Measurements from ENCODE around the gene TMBIM1. TPM values are rescaled to one million over a fixed set of nuclear protein-coding genes. Genes with fewer than 3 reads are reported as not detected.
"Not testable (repeated sequence)": the region's sequence is repeated elsewhere in the genome, so short reads cannot be mapped to it uniquely, and the experiment has no call there.

The TMBIM1 gene
- polyA plus RNA-seq, 2 donors = 196 to 231 TPM

- H3K27me3 ChIP-seq (ENCODE audit: control insufficient read depth in 1 of 2, insufficient read depth in 2 of 2, low read length in 2 of 2) = no peaks in the 10 kb centered on the region
- H3K36me3 ChIP-seq (ENCODE audit: control insufficient read depth in 2 of 2, insufficient read depth in 2 of 2, low read length in 1 of 2) = no peaks in the 10 kb centered on the region
- peaks cover 7 to 15% of the 10 kb centered on the region in 2 donors for H3K4me1 ChIP-seq (ENCODE audit: control insufficient read depth in 2 of 2, insufficient read depth in 2 of 2, low read length in 1 of 2)
- no peak overlapping the region for H3K27ac ChIP-seq (ENCODE audit: low read depth in 2 of 2, low read length in 1 of 2)
- H3K9me3 ChIP-seq (ENCODE audit: control insufficient read depth in 2 of 2, insufficient read depth in 1 of 2, low read depth in 1 of 2, low read length in 1 of 2) = no peaks in the 10 kb centered on the region
- no peak overlapping the region for H3K4me3 ChIP-seq (ENCODE audit: low read depth in 1 of 2, low read length in 2 of 2)
- 51 to 66% methylated on average over 6 of the region's 6 CpGs for WGBS, 2 donors
Measured at GRCh38 chr2:218319813-218320365, 27.6 kb upstream of the TMBIM1 start.

DNA sequence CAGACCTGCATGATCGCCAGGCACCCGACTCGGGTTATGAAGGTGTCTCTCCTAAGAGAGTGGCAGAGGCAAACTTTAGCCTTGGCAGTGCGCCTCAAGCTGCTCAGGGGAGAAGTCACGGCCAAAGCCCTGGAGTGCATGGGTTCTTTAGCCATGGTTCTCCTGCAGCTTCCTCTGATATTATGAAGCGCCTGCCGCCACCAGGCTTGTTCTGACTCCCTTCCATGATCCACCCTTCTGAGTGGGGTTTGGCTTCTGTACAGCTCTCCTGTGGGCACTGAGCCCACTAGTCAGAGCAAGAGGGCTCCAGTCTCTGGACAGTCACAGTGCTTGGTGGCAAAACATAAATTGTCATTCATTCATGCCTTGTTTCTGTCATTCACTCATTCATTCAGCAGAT, 25.9 kb upstream of the TMBIM1 start:
- Histone ChIP-seq H3K4me3 (ENCODE audit: low read depth in 1 of 2, low read length in 2 of 2) (no peak overlapping the region), H3K9me3 (ENCODE audit: control insufficient read depth in 2 of 2, insufficient read depth in 1 of 2, low read depth in 1 of 2, low read length in 1 of 2) (no peaks in the 10 kb centered on the region), H3K27ac (ENCODE audit: low read depth in 2 of 2, low read length in 1 of 2) (no peak overlapping the region), H3K27me3 (ENCODE audit: control insufficient read depth in 1 of 2, insufficient read depth in 2 of 2, low read length in 2 of 2) (no peaks in the 10 kb centered on the region), H3K36me3 (ENCODE audit: control insufficient read depth in 2 of 2, insufficient read depth in 2 of 2, low read length in 1 of 2) (no peaks in the 10 kb centered on the region), H3K4me1 (ENCODE audit: control insufficient read depth in 2 of 2, insufficient read depth in 2 of 2, low read length in 1 of 2) (peaks cover 0 to 6% of the 10 kb centered on the region in 2 donors)
- 88 to 90% methylated on average over 7 of the region's 7 CpGs for WGBS, 2 donors

- Histone ChIP-seq H3K27ac (ENCODE audit: low read depth in 2 of 2, low read length in 1 of 2) (no peak overlapping the region), H3K27me3 (ENCODE audit: control insufficient read depth in 1 of 2, insufficient read depth in 2 of 2, low read length in 2 of 2) (no peaks in the 10 kb centered on the region), H3K4me1 (ENCODE audit: control insufficient read depth in 2 of 2, insufficient read depth in 2 of 2, low read length in 1 of 2) (peaks cover 0 to 6% of the 10 kb centered on the region in 2 donors), H3K4me3 (ENCODE audit: low read depth in 1 of 2, low read length in 2 of 2) (no peak overlapping the region), H3K36me3 (ENCODE audit: control insufficient read depth in 2 of 2, insufficient read depth in 2 of 2, low read length in 1 of 2) (no peaks in the 10 kb centered on the region), H3K9me3 (ENCODE audit: control insufficient read depth in 2 of 2, insufficient read depth in 1 of 2, low read depth in 1 of 2, low read length in 1 of 2) (no peaks in the 10 kb centered on the region)
- WGBS, 2 donors = 89 to 91% methylated on average over 4 of the region's 4 CpGs
Measured at GRCh38 chr2:218317835-218318234, 25.5 kb upstream of the TMBIM1 start.

DNA sequence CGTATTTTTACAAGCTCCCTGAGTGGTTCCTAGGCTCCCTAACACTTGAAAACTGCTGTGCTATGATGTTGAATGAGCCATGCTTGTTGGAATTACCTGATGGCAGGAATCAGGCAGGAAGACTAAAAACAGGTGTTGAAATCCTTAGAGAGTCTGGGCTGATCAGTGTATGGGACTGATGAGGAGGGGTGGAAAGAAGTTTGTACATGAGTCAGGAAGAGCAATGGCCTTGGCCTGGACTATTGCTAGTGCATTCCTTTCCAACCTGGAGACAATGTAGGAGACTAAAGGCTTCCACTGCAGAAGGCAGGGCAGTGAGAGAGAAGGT, 25.0 kb upstream of the TMBIM1 start:
- no peaks in the 10 kb centered on the region for H3K27me3 ChIP-seq (ENCODE audit: control insufficient read depth in 1 of 2, insufficient read depth in 2 of 2, low read length in 2 of 2)
- no peaks in the 10 kb centered on the region for H3K36me3 ChIP-seq (ENCODE audit: control insufficient read depth in 2 of 2, insufficient read depth in 2 of 2, low read length in 1 of 2)
- WGBS, 2 donors = 83 to 88% methylated on average over 1 of the region's 1 CpG
- H3K9me3 ChIP-seq (ENCODE audit: control insufficient read depth in 2 of 2, insufficient read depth in 1 of 2, low read depth in 1 of 2, low read length in 1 of 2) = no peaks in the 10 kb centered on the region
- no peak overlapping the region for H3K27ac ChIP-seq (ENCODE audit: low read depth in 2 of 2, low read length in 1 of 2)
- no peak overlapping the region for H3K4me3 ChIP-seq (ENCODE audit: low read depth in 1 of 2, low read length in 2 of 2)
- H3K4me1 ChIP-seq (ENCODE audit: control insufficient read depth in 2 of 2, insufficient read depth in 2 of 2, low read length in 1 of 2) = peaks cover 0 to 4% of the 10 kb centered on the region in 2 donors

DNA sequence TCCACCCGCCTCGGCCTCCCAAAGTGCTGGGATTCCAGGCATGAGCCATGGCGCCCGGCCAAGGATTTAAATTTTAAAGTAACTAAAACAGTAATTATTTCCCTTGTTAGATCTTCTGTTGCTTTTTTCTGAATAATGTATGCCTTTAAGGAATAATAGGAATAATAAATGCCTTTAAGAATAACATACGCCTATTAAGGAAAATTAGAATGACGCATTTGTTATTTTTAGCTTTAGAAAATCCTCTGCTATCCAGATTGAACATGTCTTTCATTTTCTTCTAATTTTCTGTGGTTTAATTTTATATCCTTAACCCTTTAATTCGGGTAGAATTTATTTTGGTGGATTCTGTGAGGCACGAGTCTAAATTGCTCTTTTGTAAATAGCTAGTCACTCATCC, 23.1 kb upstream of the TMBIM1 start:
- Histone ChIP-seq H3K4me3 (ENCODE audit: low read depth in 1 of 2, low read length in 2 of 2) (no peak overlapping the region), H3K4me1 (ENCODE audit: control insufficient read depth in 2 of 2, insufficient read depth in 2 of 2, low read length in 1 of 2) (peaks cover 0 to 2% of the 10 kb centered on the region in 2 donors), H3K36me3 (ENCODE audit: control insufficient read depth in 2 of 2, insufficient read depth in 2 of 2, low read length in 1 of 2) (no peaks in the 10 kb centered on the region), H3K27me3 (ENCODE audit: control insufficient read depth in 1 of 2, insufficient read depth in 2 of 2, low read length in 2 of 2) (no peaks in the 10 kb centered on the region), H3K9me3 (ENCODE audit: control insufficient read depth in 2 of 2, insufficient read depth in 1 of 2, low read depth in 1 of 2, low read length in 1 of 2) (no peaks in the 10 kb centered on the region), H3K27ac (ENCODE audit: low read depth in 2 of 2, low read length in 1 of 2) (no peak overlapping the region)
- 71 to 74% methylated on average over 8 of the region's 8 CpGs for WGBS, 2 donors

DNA sequence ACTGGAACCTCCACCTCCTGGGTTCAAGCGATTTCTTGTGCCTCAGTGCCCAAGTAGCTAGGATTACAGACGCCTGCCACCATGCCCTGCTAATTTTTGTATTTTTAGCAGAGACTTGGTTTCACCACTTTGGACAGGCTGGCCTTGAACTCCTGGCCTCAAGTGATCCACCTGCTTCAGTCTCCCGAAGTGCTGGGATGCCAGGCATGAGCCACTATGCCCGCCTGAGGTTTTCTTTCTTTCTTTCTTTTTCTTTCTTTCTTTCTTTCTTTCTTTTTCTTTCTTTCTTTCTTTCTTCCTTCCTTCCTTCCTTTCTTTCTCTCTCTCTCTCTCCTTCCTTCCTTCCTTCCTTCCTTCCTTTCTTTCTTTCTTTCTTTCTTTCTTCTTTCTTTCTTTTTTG, 22.5 kb upstream of the TMBIM1 start:
- not testable (repeated sequence) for H3K4me1 ChIP-seq (ENCODE audit: control insufficient read depth in 2 of 2, insufficient read depth in 2 of 2, low read length in 1 of 2); H3K27ac ChIP-seq (ENCODE audit: low read depth in 2 of 2, low read length in 1 of 2); H3K27me3 ChIP-seq (ENCODE audit: control insufficient read depth in 1 of 2, insufficient read depth in 2 of 2, low read length in 2 of 2); H3K4me3 ChIP-seq (ENCODE audit: low read depth in 1 of 2, low read length in 2 of 2); H3K36me3 ChIP-seq (ENCODE audit: control insufficient read depth in 2 of 2, insufficient read depth in 2 of 2, low read length in 1 of 2); H3K9me3 ChIP-seq (ENCODE audit: control insufficient read depth in 2 of 2, insufficient read depth in 1 of 2, low read depth in 1 of 2, low read length in 1 of 2)
- 93 to 94% methylated on average over 4 of the region's 4 CpGs for WGBS, 2 donors

GRCh38 chr2:218313356-218313755, 21.1 kb upstream of the TMBIM1 start:
- no peak overlapping the region for H3K4me3 ChIP-seq (ENCODE audit: low read depth in 1 of 2, low read length in 2 of 2)
- H3K4me1 ChIP-seq (ENCODE audit: control insufficient read depth in 2 of 2, insufficient read depth in 2 of 2, low read length in 1 of 2) = peaks cover 0 to 2% of the 10 kb centered on the region in 2 donors
- H3K27ac ChIP-seq (ENCODE audit: low read depth in 2 of 2, low read length in 1 of 2) = no peak overlapping the region
- 92 to 95% methylated on average over 1 of the region's 1 CpG for WGBS, 2 donors
- H3K36me3 ChIP-seq (ENCODE audit: control insufficient read depth in 2 of 2, insufficient read depth in 2 of 2, low read length in 1 of 2) = no peaks in the 10 kb centered on the region
- no peaks in the 10 kb centered on the region for H3K27me3 ChIP-seq (ENCODE audit: control insufficient read depth in 1 of 2, insufficient read depth in 2 of 2, low read length in 2 of 2)
- no peaks in the 10 kb centered on the region for H3K9me3 ChIP-seq (ENCODE audit: control insufficient read depth in 2 of 2, insufficient read depth in 1 of 2, low read depth in 1 of 2, low read length in 1 of 2)

DNA sequence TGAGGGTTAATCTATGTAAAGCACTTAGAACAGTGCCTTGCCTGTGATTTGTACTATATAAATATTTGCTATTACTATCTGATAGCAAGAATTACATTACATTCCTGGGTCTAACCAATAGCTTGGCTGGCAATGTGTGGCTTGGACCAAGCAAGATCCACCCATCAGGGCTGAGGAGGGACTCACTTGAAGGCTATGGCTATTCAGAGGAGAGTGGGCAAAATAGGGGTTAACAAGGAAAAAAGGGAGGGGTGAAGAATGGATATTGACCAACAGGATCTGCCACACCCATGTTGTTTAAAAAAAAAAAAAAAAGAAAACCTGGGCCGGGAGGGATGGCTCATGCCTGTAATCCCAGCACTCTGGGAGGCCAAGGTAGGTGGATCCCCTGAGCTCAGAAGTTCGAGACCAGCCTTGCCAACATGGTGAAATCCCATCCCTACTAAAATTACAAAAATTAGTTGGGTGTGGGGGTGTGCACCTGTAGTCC, 20.0 kb upstream of the TMBIM1 start:
- 50 to 53% methylated on average over 2 of the region's 2 CpGs for WGBS, 2 donors
- Histone ChIP-seq H3K4me3 (ENCODE audit: low read depth in 1 of 2, low read length in 2 of 2) (no peak overlapping the region), H3K4me1 (ENCODE audit: control insufficient read depth in 2 of 2, insufficient read depth in 2 of 2, low read length in 1 of 2) (peaks cover 0 to 2% of the 10 kb centered on the region in 2 donors), H3K27me3 (ENCODE audit: control insufficient read depth in 1 of 2, insufficient read depth in 2 of 2, low read length in 2 of 2) (no peaks in the 10 kb centered on the region), H3K36me3 (ENCODE audit: control insufficient read depth in 2 of 2, insufficient read depth in 2 of 2, low read length in 1 of 2) (no peaks in the 10 kb centered on the region), H3K27ac (ENCODE audit: low read depth in 2 of 2, low read length in 1 of 2) (no peak overlapping the region), H3K9me3 (ENCODE audit: control insufficient read depth in 2 of 2, insufficient read depth in 1 of 2, low read depth in 1 of 2, low read length in 1 of 2) (no peaks in the 10 kb centered on the region)

DNA sequence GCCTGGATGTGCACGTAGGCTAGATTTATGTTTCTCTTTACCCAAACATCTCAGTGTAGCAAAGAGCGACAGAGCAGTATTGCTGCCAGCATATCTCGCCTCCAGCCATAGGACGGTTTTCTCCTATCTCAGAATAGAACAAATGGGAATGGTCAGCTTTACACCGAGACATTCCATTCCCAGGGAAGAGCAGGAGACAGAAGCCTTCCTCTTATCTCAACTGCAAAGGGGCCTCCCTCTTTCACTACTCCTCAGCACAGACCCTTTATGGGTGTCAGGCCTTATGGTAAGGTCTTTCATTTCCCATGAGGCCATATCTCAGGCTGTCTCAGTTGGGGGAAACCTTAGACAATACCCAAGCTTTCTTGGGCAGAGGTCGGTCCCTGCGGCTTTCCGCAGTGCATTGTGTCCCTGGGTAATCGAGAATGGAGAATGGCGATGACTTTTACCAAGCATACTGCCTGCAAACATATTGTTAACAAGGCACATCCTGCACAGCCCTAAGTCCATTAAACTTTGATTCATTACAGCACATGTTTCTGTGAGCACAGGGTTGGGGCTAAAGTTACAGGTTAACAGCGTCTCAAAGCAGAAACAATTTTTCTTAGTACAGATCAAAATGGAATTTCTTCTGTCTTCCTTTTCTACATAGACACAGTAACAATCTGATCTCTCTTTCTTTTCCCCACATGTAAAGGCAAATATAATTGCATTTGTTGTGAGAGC, 19.4 kb upstream of the TMBIM1 start:
- not testable (repeated sequence) for H3K4me1 ChIP-seq (ENCODE audit: control insufficient read depth in 2 of 2, insufficient read depth in 2 of 2, low read length in 1 of 2); H3K27me3 ChIP-seq (ENCODE audit: control insufficient read depth in 1 of 2, insufficient read depth in 2 of 2, low read length in 2 of 2); H3K4me3 ChIP-seq (ENCODE audit: low read depth in 1 of 2, low read length in 2 of 2); H3K36me3 ChIP-seq (ENCODE audit: control insufficient read depth in 2 of 2, insufficient read depth in 2 of 2, low read length in 1 of 2); H3K9me3 ChIP-seq (ENCODE audit: control insufficient read depth in 2 of 2, insufficient read depth in 1 of 2, low read depth in 1 of 2, low read length in 1 of 2); H3K27ac ChIP-seq (ENCODE audit: low read depth in 2 of 2, low read length in 1 of 2)
- WGBS, 2 donors = 73 to 81% methylated on average over 11 of the region's 11 CpGs
